Dedifferentiated amniotic fluid mesenchymal stem cell (primary cell): ENCODE measurements around the gene NMT1.
"Not testable (repeated sequence)": the region's sequence is repeated elsewhere in the genome, so short reads cannot be mapped to it uniquely, and the experiment has no call there.

Experiments
- DNase-seq: peaks from one replicate; pipeline ENCODE4 v3.0.0-alpha.2; 2016; ENCODE audit errors: extremely low spot score

NMT1 gene

DNA sequence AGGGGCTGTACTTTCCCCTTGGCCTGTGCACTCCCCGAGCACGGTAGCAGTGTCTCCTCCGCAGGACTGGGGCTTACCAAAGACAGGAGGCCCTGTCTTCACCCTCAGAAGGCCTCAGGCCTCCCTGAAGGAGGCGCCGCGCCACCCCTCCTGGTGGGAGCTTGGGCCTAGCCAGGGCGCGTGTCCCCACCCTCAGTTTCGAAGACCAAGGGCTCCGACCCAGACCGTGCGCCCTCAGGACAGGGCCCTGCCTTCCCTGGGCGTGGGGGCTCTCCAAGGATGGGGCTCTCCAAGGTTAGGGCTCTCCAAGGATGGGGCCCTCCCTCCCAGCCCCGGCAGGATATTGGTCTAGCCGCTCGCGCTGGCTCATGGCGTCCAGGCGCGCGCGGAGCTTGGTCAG lies 59.4 kb downstream of the NMT1 start:
- DNase-seq = no peak

- no peak for DNase-seq
Measured at GRCh38 chr17:45121055-45121454, 59.9 kb downstream of the NMT1 start.

- no peak for DNase-seq
Measured at GRCh38 chr17:45123076-45123770, 62.1 kb downstream of the NMT1 start.

DNA sequence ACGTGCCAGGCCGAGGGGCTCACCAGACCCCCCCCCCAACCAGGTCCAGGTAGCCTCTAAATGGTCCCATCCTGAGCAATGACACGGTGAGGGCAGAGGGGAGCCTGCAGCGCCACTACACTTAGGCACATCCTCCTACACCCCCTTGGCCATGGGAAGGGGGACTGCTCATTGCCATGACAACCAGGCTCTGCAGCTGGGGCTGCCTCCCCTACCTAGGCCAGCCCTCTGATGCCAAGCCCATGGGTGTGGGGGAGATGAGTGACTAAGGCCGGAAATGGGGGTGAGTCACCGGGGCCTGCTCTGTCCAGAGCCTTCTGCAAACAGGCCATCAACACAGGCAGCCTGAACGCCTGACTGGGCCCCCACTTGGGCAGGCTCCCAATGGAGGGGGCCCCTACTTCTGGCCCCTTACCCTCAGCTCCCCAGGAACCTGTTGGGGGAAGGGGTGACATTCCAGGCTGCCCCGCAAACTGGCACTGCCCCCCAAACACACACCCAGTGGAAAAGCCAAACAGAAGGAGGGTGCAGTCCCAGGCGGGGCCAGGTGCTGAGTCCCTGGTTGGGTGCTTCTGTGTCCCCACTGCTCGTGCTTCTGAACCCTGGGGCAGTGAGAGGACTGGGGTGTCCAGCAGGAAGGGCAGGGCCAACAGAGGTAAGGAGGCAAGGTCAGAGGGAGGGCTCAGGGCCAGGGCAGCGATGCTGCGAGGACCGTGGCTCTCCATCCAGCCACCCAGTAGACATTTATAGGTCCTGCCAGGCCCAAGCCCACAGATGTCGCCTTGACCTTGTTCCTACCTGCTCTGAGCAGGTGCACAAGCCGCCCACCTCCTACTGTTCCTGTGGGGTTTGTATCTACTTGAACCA lies 63.0 kb downstream of the NMT1 start:
- peak; percentile 74 for DNase-seq

GRCh38 chr17:45124797-45125122 lies 63.6 kb downstream of the NMT1 start:
- not testable (repeated sequence) for DNase-seq

DNA sequence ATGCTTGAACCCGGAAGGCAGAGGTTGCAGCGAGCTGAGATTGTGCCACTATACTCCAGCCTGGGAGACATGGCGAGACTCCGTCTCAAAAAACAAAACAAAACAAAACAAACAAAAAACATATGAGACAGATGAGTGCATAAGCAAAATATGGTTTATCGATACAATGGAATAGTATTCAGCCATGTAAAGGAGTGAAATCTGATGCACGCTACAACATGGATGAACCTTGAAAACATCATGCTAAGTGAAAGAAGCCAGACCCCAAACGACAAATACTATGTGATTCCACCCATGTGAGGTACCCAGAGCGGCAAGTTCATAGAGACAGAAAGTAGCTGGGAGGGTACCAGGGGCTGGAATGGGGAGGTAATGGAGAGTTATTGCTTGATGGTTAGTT lies 64.4 kb downstream of the NMT1 start:
- DNase-seq = no peak

- no peak for DNase-seq
Measured at GRCh38 chr17:45127207-45127547, 66.1 kb downstream of the NMT1 start.

DNA sequence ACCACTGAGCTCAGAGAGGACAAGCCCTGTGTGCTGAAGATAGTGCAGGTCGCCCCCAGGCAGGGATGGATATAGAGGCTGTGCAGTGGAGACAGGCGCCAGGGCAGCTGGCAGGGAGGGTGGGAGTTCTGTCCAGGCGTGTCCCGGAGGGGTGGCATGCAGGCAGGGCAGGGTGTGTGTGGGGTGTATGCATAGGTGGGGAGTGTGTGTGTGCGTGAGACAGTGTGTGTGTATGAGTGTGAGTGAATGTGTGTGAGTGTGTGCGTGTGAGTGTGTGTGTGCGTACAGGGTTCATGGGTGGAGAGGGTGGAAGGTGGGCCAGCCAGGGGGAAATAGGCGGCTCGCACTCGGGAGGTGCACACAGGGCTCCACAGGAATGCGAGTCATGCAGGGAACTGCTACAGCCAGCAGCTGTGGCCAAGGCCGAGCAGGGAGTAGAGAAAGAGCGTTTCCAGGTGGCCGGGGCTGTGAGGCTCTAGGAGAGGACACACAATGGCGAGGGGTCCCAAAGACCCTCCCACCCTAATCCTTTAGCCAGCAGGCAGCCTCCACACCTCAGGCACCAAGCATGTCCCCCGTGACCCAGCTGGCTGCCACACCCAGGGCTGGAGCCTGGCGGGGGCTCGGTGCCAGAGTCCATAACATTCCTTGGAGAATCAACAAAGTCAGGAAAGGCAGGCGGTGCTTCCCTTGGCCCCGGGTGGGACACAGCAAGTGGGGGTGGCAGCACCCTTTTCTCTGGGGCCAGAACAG lies 66.6 kb downstream of the NMT1 start:
- peak; percentile 34 for DNase-seq

DNA sequence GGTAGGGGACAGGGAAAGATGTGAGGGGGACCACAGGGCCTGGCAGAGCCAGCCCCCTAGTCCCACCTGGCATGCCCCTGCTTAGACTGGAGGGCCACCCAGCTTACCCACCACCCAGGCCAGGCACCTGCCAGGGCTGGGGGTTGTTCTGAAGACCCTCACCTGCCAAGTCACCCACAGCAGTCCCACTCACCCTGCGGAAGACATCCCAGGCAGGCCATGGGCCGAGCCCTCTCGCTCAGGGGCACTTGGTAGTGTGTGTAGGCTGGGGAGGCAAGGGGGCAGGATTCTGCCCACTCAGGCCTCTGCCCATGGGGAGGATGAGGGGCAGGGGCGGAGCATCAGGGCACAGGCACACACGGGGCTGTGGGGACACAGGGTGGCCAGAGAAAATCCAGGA lies 67.2 kb downstream of the NMT1 start:
- no peak for DNase-seq

GRCh38 chr17:45128989-45129388 lies 67.9 kb downstream of the NMT1 start:
- DNase-seq = no peak

DNA sequence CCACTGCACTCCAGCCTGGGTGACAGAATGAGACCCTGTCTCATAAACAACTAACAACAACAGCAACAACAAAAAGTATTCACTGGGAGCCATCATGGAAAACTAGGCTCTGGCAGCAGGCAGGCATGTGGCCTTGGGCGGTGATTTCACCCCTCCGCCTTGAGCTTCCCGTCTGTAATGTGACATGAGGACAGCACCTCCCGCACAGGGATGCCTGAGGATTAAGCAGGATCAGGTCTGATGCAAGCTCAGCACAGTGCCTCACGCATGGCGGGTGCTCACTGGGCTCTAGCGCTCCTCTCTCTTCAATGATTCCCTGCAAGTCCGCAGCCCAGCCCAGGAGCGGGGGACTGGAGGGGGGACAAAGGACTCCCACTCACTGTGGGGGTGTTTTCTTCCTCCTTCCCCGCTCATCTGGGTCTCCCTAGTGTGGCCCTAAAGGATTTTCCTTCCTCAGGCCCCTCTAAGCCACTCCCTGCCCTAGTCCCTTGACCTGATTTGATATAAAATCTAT lies 68.4 kb downstream of the NMT1 start:
- DNase-seq = peak; percentile 87

DNA sequence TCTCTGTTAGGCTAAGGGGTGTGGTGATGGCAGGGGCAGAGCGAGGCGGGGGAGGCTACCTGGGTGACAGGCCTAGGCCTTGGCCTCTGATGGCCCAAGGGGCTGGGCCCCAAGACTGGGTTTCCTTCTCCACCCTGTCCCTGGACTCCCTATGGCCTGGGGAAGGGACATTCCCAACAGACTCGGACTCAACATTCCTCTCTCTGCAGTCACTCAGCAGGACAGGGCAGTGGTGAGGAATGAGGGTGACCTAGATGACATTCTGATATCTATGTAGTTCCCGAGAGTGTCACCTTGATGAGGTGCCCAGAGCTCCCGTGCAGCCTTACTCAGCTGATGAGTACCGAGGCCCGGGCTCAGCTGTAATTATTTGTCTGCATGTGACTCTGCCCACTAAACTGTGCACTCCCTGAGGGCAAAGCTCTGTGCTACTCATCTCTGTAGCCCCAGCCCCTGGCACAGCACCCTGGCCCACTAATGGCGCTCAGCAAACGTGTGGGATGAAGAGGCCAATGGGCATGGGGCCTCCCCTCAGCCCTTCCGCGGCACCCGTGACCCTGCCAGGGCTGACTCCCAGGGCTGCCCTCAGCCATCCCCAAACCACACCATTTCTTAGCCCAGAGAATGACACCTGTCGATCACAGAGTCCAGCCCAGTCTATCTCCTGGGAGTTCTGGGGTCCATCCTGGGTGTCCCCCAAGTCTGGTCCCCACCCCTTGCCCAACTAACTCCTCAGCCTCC lies 69.0 kb downstream of the NMT1 start:
- DNase-seq = no peak

GRCh38 chr17:45130681-45131615 lies 69.8 kb downstream of the NMT1 start:
- no peak for DNase-seq

GRCh38 chr17:45131616-45132319 lies 70.7 kb downstream of the NMT1 start:
- DNase-seq = no peak

DNA sequence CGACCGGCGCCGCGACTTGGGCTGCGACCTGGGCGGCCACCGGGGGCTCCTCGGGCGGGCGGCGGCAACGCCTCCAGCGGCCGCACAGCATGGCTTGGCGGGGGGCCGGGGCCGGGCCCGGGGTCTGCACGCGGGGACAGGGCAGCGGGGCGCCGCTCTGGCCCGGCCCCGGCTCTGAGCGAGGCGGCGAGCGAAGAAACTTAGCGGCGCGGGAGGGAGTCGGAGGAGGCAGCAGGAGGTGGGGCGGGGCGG lies 71.1 kb downstream of the NMT1 start, which contains the start of gene PLCD3:
PLCD3 (minus strand) TSS at position 196 of the 252 bp plus-strand sequence; CDS start at position 91, 105 bp downstream.
- no peak for DNase-seq

DNA sequence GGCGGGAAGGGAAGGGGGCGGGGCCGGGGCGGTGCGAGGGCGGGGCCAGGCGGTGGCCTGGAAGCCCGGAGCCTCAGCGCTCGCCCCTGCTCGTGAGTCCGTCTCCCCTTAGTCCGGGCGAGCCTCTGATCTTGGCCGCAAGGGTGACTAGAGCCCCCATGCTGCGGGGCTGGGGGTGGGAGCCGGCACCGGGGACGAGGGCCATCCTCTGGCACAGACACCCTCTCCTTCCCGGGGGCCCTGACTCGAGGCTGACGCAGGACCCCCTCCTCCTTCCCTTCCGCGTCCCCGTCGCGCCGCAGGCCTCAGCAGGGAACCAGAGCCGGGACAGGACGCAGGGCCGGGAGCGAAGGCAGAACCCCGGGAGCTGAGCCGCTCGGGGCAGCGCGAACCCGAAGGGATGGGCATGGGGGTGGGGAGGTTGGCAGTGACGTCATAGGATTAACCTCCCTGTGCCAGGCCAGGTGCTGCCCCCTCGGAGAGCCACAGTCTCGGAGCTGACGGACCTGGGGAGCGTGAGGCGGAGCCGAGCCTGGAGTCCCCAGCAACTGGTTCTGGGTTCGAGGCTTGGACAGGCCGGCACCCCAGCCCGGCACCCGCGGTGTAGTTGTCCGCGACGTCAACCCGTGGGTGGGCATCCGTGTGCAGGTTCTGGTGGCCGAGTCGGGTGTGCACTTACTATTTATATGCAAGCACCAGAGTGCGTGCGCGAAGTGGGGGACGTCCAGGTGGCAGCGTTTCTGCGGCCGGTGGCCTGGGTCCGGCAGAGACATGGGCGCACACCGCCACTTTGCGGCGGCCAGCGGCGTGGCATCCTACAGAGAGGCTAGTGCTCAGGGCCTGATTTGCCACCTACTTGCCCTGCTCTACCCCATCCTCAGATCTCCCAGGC lies 71.7 kb downstream of the NMT1 start:
- peak; percentile 54 for DNase-seq

- peak; percentile 98 for DNase-seq
Measured at GRCh38 chr17:45135192-45135977, 74.3 kb downstream of the NMT1 start, which contains the start of gene ACBD4. TSS of gene ACBD4 (plus strand) at chr17:45135687. CDS start at chr17:45136145, 458 bp downstream.
